ENCODE measurements around the gene STARD7.
"Not testable (repeated sequence)": the region's sequence is repeated elsewhere in the genome, so short reads cannot be mapped to it uniquely, and the experiment has no call there.

The STARD7 gene

GRCh38 chr2:96148410-96149217, 60.0 kb downstream of the STARD7 start:
- DNase-seq (ENCODE audit: low spot score): peak; percentile 76

DNA sequence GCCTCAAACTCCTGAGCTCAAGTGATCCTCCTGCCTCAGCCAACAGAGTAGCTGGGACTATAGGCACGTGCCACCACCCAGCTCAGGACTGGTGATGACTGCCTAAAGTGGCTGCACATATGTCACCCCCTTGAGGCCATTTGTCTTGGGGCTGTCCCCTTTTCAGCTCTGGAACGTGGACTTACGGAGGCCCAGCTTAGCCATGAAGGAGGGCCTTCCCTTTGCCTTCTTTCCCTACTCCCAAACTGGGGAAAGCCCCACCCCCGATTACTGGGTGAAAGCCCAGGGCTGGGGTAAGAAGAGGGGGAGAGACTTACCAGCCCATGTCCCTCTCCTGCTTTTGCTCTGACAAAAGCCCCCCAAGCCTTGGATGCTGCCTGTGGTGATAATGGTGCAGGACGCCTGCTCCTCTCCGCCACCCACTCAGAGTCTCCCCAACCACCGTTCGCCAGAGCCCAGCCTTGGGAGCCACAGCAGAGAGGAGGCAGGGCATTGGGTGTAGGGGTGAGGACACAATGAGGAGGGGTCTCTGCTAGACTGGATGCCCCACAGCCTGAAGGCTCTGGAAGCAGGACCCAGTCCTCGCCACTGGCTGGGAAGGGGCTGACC, 60.9 kb downstream of the STARD7 start:
- DNase-seq (ENCODE audit: low spot score): no peak

GRCh38 chr2:96146881-96147592, 61.6 kb downstream of the STARD7 start:
- DNase-seq (ENCODE audit: low spot score): no peak

DNA sequence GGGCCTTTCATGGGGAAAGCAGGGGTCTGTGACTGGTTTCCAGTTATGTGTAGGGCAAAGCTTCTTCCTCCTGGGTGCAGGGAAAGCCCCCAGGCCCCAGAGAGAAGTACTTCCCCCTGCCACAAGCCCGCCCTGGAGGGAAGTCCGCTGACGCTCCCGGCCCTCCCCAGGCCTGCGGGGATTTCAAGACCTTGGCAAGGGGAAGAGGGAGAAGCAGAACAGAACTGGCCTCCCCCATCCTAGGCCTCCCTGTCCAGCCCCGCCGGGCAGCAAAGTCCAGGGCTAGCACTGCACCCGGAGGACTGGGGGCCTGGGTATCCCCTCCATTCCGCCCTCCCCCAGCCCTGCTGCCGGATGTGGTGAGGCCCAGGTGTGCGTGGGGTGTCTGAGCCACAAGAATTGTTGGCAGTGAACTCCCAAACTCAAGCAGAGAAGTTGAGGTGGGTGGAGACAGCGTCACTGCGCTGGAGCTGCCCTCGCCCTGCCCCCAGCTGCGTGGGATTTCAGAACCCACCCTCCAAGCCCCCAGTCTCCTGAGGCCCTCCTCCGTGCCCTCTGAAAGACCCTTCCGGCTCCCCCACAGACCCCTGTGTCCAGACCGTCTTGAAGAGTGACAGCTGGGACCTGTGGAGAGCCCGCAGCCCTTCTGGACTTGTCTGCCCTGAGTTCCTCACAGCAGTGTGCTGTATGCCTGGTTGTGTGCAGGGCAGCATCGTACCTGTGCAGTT, 62.3 kb downstream of the STARD7 start:
- DNase-seq (ENCODE audit: low spot score): no peak

GRCh38 chr2:96145848-96146152, 62.8 kb downstream of the STARD7 start:
- no peak for DNase-seq (ENCODE audit: low spot score)

GRCh38 chr2:96145036-96145847, 63.4 kb downstream of the STARD7 start, which contains the start of gene DUSP2:
Gene DUSP2, minus strand, starts transcription at chr2:96145440. Its CDS starts 86 bp downstream, at chr2:96145354.
- DNase-seq (ENCODE audit: low spot score): peak; percentile 55

- no peak for DNase-seq (ENCODE audit: low spot score)
Observed at GRCh38 chr2:96144481-96145035, 64.1 kb downstream of the STARD7 start.

- no peak for DNase-seq (ENCODE audit: low spot score)
Observed at GRCh38 chr2:96143848-96144480, 64.7 kb downstream of the STARD7 start.

- DNase-seq (ENCODE audit: low spot score): no peak
Observed at GRCh38 chr2:96143231-96143847, 65.3 kb downstream of the STARD7 start.

GRCh38 chr2:96142217-96143113, 66.2 kb downstream of the STARD7 start:
- DNase-seq (ENCODE audit: low spot score): no peak

DNA sequence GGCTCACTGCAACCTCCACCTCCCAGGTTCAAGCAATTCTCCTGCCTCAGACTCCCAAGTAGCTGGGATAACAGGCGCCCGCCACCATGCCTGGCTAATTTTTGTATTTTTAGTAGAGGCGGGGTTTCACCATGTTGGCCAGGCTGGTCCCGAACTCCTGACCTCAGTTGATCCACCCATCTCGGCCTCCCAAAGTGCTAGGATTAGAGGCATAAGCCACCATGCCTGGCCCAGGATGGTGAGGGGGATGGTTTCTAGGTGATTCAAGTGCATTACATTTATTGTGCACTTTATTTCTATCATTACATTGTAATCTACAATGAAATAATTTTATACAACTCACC, 67.0 kb downstream of the STARD7 start:
- DNase-seq (ENCODE audit: low spot score): not testable (repeated sequence)

DNA sequence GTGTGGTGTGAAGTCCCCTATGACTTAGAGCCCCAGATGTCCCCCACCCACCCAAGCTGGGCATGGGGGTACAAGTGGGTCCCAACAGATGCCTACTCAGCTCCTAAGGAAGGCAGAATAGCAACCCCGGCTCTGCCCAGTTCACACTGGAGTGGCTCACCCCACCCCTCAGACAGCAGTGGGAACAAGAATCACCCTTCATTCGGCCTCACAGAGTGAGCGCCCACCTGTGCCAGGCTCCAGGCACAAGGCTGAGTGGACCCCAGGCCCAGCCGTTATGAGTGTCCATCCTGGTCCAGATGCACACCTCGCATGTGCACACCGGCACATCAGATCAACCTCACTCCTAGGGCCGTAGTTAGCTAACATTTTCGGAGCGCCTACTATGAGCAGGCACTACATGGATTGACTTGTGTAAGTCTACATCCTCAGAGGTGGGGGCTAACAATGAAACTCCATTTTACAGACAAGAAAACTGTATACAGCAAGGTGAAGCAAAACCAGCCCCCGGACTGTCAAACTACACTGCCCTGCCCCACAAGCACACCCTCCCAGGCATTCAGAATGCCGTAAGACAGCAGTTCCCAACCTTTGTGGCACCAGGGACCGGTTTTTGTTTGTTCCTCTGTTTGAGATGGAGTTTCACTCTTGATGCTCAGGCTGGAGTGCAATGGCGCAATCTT, 67.5 kb downstream of the STARD7 start:
- DNase-seq (ENCODE audit: low spot score): no peak

DNA sequence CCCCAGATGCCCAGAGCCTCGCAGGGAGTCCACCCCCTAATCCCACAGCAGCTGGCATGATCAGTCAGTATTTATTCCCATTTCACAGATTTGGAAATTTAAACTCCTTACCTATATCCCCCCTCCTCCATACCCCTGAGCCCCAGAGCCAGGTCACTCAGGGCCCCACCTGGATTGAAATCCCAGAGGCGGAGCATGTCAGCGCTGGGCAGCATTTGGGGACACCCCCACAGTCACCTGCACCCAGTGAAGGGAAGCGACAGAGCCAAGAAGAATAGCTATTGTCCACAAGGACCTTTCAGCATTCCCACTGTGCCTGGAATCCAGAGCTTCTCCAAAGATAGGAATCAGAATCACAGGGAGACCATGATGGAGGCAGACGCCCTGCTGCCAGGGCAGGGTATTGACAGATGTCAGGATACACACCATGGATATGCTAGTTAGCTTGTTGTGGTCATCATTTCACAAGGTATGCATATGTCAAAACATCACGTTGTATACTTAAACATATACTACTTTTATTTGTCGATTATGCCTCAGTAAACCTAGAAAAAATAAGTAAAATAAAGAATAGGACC, 69.4 kb downstream of the STARD7 start:
- no peak for DNase-seq (ENCODE audit: low spot score)

- DNase-seq (ENCODE audit: low spot score): peak; percentile 47
Observed at GRCh38 chr2:96138179-96139145, 70.2 kb downstream of the STARD7 start, which contains the start of gene ASTL. Gene ASTL, minus strand, starts transcription at chr2:96138502. Its CDS starts 66 bp downstream, at chr2:96138436.

- DNase-seq (ENCODE audit: low spot score): no peak
Observed at GRCh38 chr2:96137321-96138178, 71.1 kb downstream of the STARD7 start.

DNA sequence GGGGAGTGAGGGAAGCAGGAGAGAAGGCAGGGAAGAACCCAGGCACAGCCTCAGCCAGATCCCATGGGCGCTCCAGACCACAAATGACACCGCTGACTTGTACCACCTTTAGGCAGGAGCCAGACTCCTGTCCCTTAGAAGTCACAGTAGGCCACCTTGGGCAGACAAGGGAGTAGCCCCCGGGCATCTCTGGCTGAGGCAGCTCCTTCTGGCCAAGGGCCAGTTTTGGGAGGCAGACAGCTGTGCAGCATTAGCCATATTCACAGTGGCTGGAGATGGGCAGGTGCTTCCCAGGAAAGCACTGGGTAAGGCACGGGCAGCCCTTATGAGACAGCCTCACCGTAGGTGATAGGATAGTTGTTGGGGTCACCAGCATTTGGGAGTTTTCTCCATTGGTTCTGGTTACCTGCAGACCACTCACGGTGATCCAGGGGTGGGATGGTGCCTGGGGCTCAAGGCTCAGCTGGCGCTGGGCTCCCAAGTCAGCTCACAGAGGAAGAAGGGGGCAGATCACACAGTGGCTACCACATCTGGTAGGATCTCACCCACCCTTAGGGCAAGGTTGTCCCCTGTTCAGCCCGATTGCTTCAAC, 72.4 kb downstream of the STARD7 start:
- DNase-seq (ENCODE audit: low spot score): no peak
